ENCODE results near the gene PRG3. TPM values are rescaled to one million over a fixed set of nuclear protein-coding genes. Genes with fewer than 3 reads are reported as not detected.
A peak's percentile ranks its signal among the peaks of the same experiment; 100 is the strongest.
"Not testable (repeated sequence)": the region's sequence is repeated elsewhere in the genome, so short reads cannot be mapped to it uniquely, and the experiment has no call there.

PRG3 gene
- total and polyA plus RNA-seq, 8 donors: not detected

DNA sequence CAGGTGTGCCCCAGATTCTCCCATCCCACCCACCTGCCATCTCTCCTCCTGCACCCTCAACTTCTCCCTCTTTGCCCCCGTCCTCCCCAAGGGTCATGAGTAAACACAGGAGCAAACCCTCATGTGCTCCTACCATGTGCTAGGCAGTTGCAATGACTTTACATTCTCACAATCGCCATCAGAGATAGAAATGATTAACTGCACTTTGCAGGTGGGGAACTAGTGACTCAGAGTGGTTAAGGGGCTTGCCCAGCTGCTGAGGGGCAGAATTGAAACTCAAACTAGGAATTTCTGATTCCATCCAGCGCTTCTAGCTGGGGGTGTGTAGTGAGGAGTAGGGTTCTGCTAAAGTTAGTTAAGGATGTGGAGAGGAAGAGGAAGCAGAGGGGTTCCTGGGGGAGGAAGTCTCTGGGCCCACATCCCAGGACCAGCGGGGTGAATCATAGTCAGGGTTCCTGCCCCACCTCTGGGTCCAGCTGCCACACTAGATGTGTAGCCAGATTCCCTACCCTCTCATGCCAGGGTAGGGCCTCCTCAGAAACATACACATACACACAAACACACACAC, 25.5 kb upstream of the PRG3 start:
- H3K4me3 ChIP-seq: no peak overlapping the region
- ATAC-seq: peak in 2 of 4 donors; percentile 40 to 57
- no peaks in the 10 kb centered on the region for H3K9me3 ChIP-seq
- no peak for TF ChIP-seq CTCF (IDR thresholded peaks at IDR 0.05)
- 67 to 75% methylated on average over 4 of the region's 4 CpGs for WGBS, 2 donors
- intact Hi-C loops (cut with DNase I): loop anchor here in 1 of 3 donors (10.0 kb wide), 1 partner anchor 62 kb away; no protein-coding TSS in a partner anchor
- no peak overlapping the region for H3K27ac ChIP-seq
- FAIRE-seq: no peak
- DNase-seq: no peak
- no peaks in the 10 kb centered on the region for H3K36me3 ChIP-seq
- H3K27me3 ChIP-seq: no peaks in the 10 kb centered on the region
- H3K4me1 ChIP-seq: peaks cover 0 to 6% (median 0%) of the 10 kb centered on the region in 3 donors

DNA sequence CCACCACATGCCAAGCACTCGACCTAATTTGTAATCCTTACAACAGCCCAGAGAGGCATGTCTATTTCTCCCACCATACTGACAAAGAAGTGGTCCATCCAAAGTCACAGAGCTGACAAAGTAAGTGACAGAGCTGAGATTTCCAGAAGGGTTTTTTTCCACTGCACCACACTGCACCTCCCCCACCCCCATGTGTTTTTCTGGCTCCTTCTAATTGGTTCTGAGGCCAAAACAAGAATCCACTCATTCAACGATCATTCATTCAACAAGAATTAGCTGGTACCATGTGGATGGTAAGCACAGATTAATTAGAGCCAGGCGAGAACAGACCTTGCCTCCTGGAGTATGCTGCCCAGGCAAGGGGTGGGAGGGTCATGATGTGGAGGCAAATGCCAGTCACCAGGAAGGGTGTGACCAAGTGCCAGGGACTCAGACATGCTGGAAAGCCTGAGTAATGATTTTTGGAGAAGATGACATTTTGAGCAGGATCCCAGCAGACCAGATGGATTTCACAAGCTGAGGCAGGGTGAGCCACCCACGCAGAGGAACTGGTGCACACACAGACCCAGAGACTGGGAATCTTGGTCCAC, 24.4 kb upstream of the PRG3 start:
- Histone ChIP-seq H3K4me3 (no peak overlapping the region), H3K36me3 (no peaks in the 10 kb centered on the region), H3K4me1 (peaks cover 0 to 6% (median 0%) of the 10 kb centered on the region in 3 donors), H3K27me3 (no peaks in the 10 kb centered on the region), H3K27ac (no peak overlapping the region), H3K9me3 (no peaks in the 10 kb centered on the region)
- 82 to 91% methylated on average over 4 of the region's 4 CpGs for WGBS, 2 donors
- TF ChIP-seq CTCF (IDR thresholded peaks at IDR 0.05): no peak
- intact Hi-C loops (cut with DNase I): loop anchor here in 1 of 3 donors (10.0 kb wide), 1 partner anchor 61 kb away; no protein-coding TSS in a partner anchor
- ATAC-seq: peak in 1 of 4 donors; percentile 13
- no peak for FAIRE-seq
- no peak for DNase-seq

DNA sequence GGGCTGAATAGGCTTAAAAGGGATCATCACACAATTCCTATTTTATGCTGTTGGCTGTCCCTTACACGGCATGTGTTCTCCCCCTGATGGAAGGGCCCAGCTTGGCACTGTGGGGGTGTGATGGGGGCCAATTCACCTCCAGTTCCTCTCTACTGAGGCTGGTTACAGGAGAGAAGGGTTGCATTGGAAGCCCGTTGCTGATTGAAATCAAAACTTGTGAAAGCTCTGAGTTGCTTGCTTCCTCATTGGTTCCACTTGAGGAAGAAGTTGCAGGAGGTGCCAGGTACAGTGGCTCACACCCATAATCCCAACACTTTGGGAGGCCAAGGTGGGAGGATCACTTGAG, 22.8 kb upstream of the PRG3 start:
- FAIRE-seq: no peak
- Histone ChIP-seq H3K4me3 (no peak overlapping the region), H3K9me3 (no peaks in the 10 kb centered on the region), H3K4me1 (peaks cover 0 to 6% (median 0%) of the 10 kb centered on the region in 3 donors), H3K36me3 (no peaks in the 10 kb centered on the region), H3K27ac (no peak overlapping the region), H3K27me3 (no peaks in the 10 kb centered on the region)
- no peak for ATAC-seq
- intact Hi-C loops (cut with DNase I): loop anchor here in 1 of 3 donors (10.0 kb wide), 1 partner anchor 59 kb away; no protein-coding TSS in a partner anchor
- DNase-seq: no peak
- TF ChIP-seq CTCF (IDR thresholded peaks at IDR 0.05): no peak
- 85 to 97% methylated on average over 2 of the region's 2 CpGs for WGBS, 2 donors

GRCh38 chr11:57403003-57403801, 22.3 kb upstream of the PRG3 start:
- ATAC-seq, H3K4me3 ChIP-seq, DNase-seq, FAIRE-seq, H3K27ac ChIP-seq, H3K9me3 ChIP-seq, H3K4me1 ChIP-seq, H3K27me3 ChIP-seq, H3K36me3 ChIP-seq: not testable (repeated sequence)
- whole genome bisulfite sequencing, 2 donors: 79 to 84% methylated on average over 6 of the region's 6 CpGs
- intact Hi-C loops (cut with DNase I): loop anchor here in 1 of 3 donors (10.0 kb wide), 1 partner anchor 58 kb away; no protein-coding TSS in a partner anchor

- H3K4me1 ChIP-seq: peaks cover 0 to 6% (median 0%) of the 10 kb centered on the region in 3 donors
- DNase-seq (no peak), ATAC-seq (peak in 2 of 4 donors; percentile 41 to 77), FAIRE-seq (no peak)
- no peaks in the 10 kb centered on the region for H3K27me3 ChIP-seq
- 47 to 51% methylated on average over 6 of the region's 6 CpGs for WGBS, 2 donors
- intact Hi-C loops (cut with DNase I): loop anchor here in 1 of 3 donors (10.0 kb wide), 1 partner anchor 58 kb away; no protein-coding TSS in a partner anchor
- H3K4me3 ChIP-seq: no peak overlapping the region
- H3K9me3 ChIP-seq: no peaks in the 10 kb centered on the region
- no peak for TF ChIP-seq CTCF (IDR thresholded peaks at IDR 0.05)
- H3K36me3 ChIP-seq: no peaks in the 10 kb centered on the region
- H3K27ac ChIP-seq: no peak overlapping the region
Measured at GRCh38 chr11:57402188-57403002, 21.4 kb upstream of the PRG3 start.

All from pancreas (tissue), 10 donors.